Stimulated activated CD4-positive, alpha-beta T cell treated with anti-CD3 and anti-CD28 coated beads, Interleukin-4, amount 100 ng/mL, for 1 hour (primary cell): ENCODE measurements around the gene TMEM52B.

Source experiments
- DNase-seq: peaks from one replicate; pipeline ENCODE4 v3.0.0-alpha.2; 2020

TMEM52B gene

DNA sequence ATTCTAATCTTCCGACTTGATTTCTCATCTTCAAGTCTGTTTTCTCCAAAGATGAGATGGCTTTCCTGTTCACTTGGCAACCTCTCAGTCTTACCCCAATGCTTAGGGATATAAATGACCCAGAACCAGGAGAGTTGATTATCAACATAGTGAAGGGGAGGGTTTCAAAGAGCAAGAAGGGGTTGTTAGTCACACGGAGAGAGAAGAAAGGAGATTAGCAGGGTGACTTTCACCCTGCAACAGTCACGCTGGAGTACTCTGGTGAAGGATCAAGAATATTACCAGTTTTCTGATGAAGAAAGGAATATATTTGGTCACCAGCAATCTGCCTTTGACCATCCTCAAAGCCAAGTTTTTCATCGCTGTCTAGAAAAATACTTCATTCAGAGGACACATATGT lies at the start of gene TMEM52B:
TSS of gene TMEM52B (plus strand) at position 212 of the 400 bp plus-strand sequence. CDS start 543 bp downstream, outside the sequence.
- DNase-seq: no peak

DNA sequence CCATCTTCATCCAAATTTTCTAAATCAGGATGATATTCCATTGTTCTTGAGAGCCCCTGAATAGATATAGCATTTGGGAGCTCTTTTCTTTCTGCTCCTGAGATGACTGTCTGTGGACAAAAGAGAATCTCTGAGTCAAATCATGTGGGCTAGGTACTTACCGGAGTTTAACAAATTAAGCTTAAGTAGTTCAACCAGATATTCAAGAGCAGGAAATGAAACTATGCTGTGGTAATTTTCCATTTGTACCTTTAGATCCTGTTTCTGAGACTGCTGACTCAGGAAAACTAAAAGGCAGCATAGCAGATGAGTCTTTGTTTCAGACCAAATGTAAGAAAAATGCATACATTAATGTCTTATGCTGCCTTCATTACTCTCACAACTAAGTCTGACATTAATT lies 48.8 kb upstream of the TMEM52B start, which contains the start of gene CLEC7A:
TSS of gene CLEC7A (minus strand) at position 158 of the 400 bp plus-strand sequence. CDS start at position 41, 117 bp downstream.
- DNase-seq: no peak

DNA sequence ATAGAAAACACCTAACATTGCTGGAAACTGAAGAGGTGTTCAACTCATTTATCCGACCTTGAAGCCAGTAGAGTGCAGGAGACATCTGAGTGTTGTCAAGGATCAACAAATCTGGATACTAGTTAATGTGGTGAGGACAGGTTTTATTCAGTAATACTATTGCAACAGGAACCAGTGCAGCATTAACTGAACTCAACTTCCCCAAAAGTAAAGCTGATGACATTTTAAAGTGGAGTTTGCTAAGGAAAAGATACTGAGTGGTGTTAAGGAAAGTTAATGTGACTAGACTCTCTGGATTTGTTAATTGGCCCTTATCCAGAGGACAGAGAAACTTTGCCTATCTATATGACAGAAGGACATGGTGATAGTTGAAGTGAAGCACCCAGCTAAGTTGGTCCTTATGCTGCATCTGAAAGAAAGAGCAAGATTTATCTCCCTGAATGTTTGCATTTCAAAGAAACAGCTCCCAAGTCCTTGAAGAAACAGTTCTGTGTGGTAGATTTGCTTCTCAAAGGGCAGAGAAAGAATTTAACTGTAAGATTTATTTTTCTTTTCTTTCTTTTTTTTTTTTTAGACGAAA lies 47.6 kb upstream of the TMEM52B start:
- DNase-seq: no peak

- DNase-seq: no peak
These were observed 45.9 kb upstream of the TMEM52B start for GRCh38 chr12:10132850-10133370.

DNA sequence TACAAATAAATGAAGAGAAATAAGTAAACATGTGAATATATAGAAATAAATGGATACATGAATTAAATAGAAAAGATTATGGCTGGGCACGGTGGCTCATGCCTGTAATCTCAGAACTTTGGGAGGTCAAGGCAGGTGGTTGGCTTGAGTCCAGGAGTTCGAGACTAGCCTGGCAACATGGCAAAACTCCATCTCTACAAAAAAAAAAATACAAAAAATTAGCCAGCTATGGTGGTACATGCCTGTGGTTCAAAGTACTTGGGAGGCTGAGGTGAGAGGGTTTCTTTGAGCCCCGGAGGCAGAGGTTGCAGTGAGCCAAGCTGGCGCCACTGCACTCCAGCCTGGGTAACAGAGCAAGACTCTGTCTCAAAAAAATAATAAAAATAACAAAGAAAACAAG lies 43.7 kb upstream of the TMEM52B start:
- no peak for DNase-seq

GRCh38 chr12:10136637-10137205 lies 42.1 kb upstream of the TMEM52B start:
- no peak for DNase-seq

- peak; percentile 23 for DNase-seq
These were observed 38.8 kb upstream of the TMEM52B start for GRCh38 chr12:10140001-10140400.

DNA sequence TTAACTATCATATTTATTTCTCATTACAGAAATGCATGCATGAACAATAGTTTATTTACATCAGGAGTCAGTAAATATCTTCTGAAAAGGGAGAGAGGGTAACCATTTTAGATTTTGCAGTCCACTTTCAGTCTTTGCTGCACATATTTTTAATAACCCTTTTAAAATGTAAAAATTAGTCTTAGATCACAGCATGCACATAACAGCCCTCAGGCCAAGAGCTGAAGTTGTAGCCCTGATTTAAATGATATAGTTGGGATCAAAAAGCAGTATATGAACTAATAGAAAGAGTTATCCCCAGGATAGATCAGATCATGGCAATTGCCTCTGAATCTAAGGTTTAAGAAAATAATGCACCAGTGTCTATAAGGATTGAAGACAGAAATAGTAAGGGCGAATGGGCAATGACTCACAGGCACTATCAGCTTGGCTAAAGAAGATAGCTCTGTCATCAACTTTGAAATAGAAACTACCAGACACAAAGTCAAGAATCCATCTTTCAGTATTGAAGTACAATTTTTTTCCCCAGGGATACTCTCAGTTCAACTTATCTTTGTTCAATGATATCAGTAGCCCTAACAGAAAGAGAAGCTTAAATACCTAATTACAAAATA lies 35.7 kb upstream of the TMEM52B start:
- no peak for DNase-seq

DNA sequence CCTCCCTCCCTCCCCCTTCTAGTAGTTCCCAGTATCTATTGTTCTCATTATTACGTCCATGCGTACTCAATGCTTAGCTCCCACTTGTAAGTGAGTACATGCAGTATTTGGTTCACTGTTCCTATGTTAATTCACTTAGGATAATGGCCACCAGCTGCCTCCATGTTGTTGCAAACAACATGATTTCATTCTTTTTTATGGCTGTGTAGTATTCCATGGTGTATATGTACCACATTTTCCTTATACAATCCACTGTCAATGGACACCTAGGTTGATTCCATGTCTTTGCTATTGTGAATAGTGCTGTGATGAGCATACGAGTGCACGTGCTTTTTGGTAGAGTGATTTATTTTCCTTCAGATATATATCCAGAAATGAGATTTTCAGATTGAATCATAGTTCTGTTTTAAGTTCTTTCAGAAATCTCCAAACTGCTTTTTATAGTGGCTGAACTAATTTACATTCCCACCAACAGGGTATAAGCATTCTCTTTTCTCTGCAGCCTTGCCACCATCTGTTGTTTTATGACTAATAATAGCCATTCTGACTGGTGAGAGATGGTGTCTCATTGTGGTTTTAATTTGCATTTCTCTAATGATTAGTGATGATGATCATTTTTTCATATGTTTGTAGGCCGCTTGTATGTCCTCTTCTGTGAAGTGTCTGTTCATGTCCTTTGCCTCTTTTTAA lies 31.0 kb upstream of the TMEM52B start:
- no peak for DNase-seq

GRCh38 chr12:10151621-10152020 lies 27.2 kb upstream of the TMEM52B start:
- DNase-seq: no peak

DNA sequence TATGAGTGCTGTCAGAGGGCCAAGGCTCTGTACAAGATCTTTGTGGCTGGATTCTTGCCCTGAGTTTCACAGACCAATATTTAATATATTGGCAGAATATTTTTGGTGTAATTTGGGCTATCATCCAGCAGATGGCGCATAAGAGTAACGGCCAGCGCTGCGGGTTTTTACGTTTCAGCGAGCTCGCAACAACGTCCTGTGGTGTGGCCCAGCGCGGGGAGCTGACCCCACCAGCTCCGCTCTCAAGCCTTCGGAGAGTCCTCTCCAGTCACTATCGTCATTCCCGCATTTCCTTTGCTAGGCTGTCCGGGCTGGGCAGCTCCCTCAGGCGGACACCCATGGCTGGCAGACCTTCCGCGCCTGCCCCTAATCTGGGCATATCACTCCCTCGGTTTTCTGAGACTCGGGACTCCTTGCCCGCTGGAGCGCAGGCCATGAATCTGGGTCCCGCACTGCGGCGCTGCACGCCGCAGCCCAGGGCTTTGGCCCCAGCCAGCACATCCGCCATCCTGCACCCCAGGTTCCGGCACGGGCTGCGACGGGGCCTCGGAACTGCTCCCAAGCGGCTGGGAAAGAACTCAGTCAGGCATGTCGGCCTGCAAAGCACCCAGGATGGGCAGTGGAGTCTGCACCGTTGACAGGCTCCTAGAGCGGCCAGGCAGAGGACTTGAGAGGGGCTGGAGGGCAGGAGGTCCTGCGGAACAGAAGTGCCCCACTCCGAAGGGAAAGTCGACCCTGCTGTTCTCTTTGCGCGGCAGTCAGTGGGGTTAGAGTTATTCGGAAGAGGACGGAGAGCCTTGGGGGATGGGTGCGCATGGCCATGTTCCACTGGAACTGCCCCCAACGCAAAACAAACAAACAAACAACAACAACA lies 25.3 kb upstream of the TMEM52B start:
- DNase-seq: peak; percentile 35

GRCh38 chr12:10154145-10154496 lies 24.7 kb upstream of the TMEM52B start:
- DNase-seq: no peak

- no peak for DNase-seq
These were observed 22.9 kb upstream of the TMEM52B start for GRCh38 chr12:10155966-10156365.

- DNase-seq: no peak
These were observed 20.4 kb upstream of the TMEM52B start for GRCh38 chr12:10158406-10158805.

- no peak for DNase-seq
These were observed 19.6 kb upstream of the TMEM52B start for GRCh38 chr12:10159280-10159679.

GRCh38 chr12:10160617-10161385 lies 18.0 kb upstream of the TMEM52B start:
- DNase-seq: no peak

DNA sequence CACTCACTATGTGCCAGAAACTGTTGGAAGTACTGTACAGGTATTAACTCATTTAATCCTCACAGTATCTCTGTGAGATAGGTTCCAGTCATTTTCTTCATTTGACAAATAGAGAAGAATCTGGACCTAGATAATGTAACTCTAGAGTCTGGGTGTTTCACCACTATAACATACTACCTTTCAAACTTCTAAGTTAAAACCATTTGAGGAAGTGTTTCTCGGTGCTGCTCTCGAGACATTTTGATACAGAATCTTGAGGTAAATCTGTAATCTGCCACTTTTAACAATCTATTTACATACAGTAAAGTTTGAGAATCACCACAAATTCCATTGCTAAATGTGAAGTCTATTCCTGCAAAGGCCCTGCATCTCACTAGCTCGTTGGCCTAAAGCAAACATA lies 15.7 kb upstream of the TMEM52B start:
- DNase-seq: no peak

DNA sequence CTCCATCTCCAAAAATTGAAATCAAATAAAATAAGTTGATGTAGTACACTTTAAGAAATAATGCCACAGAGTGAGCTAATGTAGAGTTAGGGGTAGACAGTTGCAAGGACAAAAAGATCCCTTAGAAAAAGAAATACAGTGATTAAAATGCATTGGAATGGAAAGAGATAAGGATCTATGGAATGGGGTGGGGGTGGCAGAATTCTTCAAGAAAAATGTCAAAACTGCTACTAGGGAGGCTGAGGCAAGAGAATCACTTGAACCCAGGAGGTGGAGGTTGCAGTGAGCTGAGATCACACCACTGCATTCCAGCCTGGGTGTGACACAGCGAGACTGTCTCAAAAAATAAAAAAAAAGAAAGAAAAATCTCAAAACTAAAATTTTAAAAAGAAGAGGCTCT lies 13.4 kb upstream of the TMEM52B start:
- DNase-seq: no peak

GRCh38 chr12:10167599-10167998 lies 11.2 kb upstream of the TMEM52B start:
- DNase-seq: no peak

GRCh38 chr12:10169104-10169503 lies 9.7 kb upstream of the TMEM52B start:
- no peak for DNase-seq

DNA sequence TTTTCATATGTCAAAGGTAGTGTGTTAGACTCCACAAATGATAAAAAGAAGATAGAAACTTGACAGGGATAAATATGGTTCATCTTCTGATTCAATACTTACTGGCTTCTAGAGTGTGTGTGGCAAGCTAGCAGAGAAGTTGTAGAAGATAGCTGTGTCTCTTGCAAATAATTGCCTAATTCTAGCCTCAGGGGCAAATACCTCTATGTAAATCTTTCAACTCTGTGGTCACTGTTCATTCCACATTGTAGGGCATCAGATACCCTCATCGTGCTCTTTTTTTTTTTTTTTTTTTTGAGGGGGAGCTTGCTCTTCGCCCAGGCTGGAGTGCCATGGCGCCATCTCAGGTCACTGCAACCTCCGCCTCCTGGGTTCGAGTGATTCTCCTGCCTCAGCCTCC lies 8.6 kb upstream of the TMEM52B start:
- no peak for DNase-seq
